SK-N-SH treated with all-trans-retinoic acid at 6 μM for 48 hours (cell line): ENCODE measurements around the gene ALS2.

Experiments
- PATZ1 ChIP-seq: fragments of 250-450 bp; sonication (Bioruptor Pico); IDR thresholded peaks from 2 replicates; pipeline ENCODE4 v1.8.0; 2020; ENCODE audit warnings: mild to moderate bottlenecking, moderate library complexity, borderline replicate concordance
- PPARA ChIP-seq: fragments of 250-450 bp; sonication (Bioruptor Pico); IDR thresholded peaks from 2 replicates; pipeline ENCODE4 v1.5.0; 2020; ENCODE audit warnings: mild to moderate bottlenecking, borderline replicate concordance
- ZC3H10 ChIP-seq: fragments of 250-450 bp; sonication (Bioruptor Pico); IDR thresholded peaks from 2 replicates; pipeline ENCODE4 v1.5.1; 2021; ENCODE audit warnings: mild to moderate bottlenecking, moderate library complexity
- ZFP3 ChIP-seq: fragments of 250-450 bp; sonication (Bioruptor Pico); IDR thresholded peaks from 2 replicates; pipeline ENCODE4 v1.5.0; 2020; ENCODE audit warnings: mild to moderate bottlenecking, moderate library complexity
- TF ChIP-seq, protein P1 (sequence below): fragments of 250-450 bp; sonication (Bioruptor Pico); IDR thresholded peaks from 2 replicates; pipeline ENCODE4 v1.5.1; 2021; ENCODE audit warnings: mild to moderate bottlenecking, moderate library complexity

GRCh38 chr2:201758234-201758633, 22.5 kb downstream of the ALS2 start:
- no peak for TF ChIP-seq PPARA (CRISPR knock-in tag)
- TF ChIP-seq ZC3H10: no peak
- no peak for TF ChIP-seq ZFP3 (CRISPR knock-in tag)
- TF ChIP-seq PATZ1 (CRISPR knock-in tag): no peak
- TF ChIP-seq, protein P1, sequence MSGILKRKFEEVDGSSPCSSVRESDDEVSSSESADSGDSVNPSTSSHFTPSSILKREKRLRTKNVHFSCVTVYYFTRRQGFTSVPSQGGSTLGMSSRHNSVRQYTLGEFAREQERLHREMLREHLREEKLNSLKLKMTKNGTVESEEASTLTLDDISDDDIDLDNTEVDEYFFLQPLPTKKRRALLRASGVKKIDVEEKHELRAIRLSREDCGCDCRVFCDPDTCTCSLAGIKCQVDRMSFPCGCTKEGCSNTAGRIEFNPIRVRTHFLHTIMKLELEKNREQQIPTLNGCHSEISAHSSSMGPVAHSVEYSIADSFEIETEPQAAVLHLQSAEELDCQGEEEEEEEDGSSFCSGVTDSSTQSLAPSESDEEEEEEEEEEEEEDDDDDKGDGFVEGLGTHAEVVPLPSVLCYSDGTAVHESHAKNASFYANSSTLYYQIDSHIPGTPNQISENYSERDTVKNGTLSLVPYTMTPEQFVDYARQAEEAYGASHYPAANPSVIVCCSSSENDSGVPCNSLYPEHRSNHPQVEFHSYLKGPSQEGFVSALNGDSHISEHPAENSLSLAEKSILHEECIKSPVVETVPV (CRISPR knock-in tag): no peak
